Brain microvascular endothelial cell (primary cell): ENCODE data around the gene RUNX1.

Source experiments
- DNase-seq: peaks from one replicate; pipeline ENCODE4 v3.0.0-alpha.2; 2020
- H3K27ac ChIP-seq: fragments of 250-450 bp; sonication (Bioruptor Pico); 2 replicates; pipeline ENCODE4 v1.5.1; 2020; ENCODE audit warnings: mild to moderate bottlenecking, moderate library complexity
- H3K27me3 ChIP-seq: fragments of 250-450 bp; sonication (Bioruptor Pico); replicated peaks from 2 replicates; pipeline ENCODE4 v1.5.1; 2020; ENCODE audit warnings: mild to moderate bottlenecking
- H3K36me3 ChIP-seq: fragments of 250-450 bp; sonication (Bioruptor Pico); replicated peaks from 2 replicates; pipeline ENCODE4 v1.5.1; 2020; ENCODE audit warnings: mild to moderate bottlenecking
- H3K4me3 ChIP-seq: 2 replicates; pipeline ENCODE4 v1.5.1; 2011; ENCODE audit warnings: low read depth, mild to moderate bottlenecking, control low read depth, low read length, moderate library complexity
- in situ Hi-C: cut with HindIII; loops from 2 replicates; pipeline ENCODE4 v1.10.0; 2017; ENCODE audit warnings: low sequenced_read_pairs, low pct_ligation_motif_present
- TF ChIP-seq, protein P1 (sequence below): IDR thresholded peaks from 2 replicates; pipeline ENCODE4 v1.5.1; 2011; ENCODE audit warnings: low read depth, mild to moderate bottlenecking, moderate library complexity, low read length, control low read depth, inconsistent platforms; ENCODE audit errors: missing control alignments

The RUNX1 gene

DNA sequence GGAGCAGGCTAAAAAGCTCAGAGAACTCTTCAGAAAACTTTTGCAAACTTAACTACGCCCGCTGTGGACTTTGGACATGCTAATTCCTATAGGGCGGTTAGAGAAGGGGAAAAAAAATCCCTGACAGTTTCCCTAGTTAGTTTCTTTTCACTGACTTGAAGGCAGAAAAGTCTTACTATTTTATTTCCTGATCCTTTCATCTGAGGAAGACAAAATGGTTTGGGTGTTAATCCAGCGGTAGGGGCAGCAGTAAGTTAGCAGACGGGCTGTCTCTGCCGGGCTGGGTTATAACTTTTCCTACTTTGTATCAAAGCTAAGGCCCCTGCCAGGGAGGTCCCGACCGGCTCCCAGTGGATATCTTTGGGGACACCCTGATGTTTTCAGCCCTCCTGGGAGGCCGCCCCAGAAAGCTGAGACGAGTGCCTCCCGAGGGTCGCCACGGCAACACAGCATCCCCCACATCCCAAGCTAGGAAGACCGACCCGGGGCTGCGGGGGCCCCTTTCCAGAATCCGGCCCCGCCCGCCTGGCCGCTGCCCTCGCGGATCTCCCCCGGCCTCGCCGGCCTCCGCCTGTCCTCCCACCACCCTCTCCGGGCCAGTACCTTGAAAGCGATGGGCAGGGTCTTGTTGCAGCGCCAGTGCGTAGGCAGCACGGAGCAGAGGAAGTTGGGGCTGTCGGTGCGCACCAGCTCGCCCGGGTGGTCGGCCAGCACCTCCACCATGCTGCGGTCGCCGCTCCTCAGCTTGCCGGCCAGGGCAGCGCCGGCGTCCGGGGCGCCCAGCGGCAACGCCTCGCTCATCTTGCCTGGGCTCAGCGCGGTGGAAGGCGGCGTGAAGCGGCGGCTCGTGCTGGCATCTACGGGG lies 162.6 kb downstream of the RUNX1 start:
- Histone ChIP-seq H3K27me3 (no peaks in the 10 kb centered on the region), H3K4me3 (peak overlapping the region; percentile 91), H3K36me3 (peaks cover 14% of the 10 kb centered on the region), H3K27ac (peak overlapping the region; percentile 97)
- no peak for DNase-seq
- in situ Hi-C loops, result no loop called here
- TF ChIP-seq, protein P1, sequence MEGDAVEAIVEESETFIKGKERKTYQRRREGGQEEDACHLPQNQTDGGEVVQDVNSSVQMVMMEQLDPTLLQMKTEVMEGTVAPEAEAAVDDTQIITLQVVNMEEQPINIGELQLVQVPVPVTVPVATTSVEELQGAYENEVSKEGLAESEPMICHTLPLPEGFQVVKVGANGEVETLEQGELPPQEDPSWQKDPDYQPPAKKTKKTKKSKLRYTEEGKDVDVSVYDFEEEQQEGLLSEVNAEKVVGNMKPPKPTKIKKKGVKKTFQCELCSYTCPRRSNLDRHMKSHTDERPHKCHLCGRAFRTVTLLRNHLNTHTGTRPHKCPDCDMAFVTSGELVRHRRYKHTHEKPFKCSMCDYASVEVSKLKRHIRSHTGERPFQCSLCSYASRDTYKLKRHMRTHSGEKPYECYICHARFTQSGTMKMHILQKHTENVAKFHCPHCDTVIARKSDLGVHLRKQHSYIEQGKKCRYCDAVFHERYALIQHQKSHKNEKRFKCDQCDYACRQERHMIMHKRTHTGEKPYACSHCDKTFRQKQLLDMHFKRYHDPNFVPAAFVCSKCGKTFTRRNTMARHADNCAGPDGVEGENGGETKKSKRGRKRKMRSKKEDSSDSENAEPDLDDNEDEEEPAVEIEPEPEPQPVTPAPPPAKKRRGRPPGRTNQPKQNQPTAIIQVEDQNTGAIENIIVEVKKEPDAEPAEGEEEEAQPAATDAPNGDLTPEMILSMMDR, result no peak

DNA sequence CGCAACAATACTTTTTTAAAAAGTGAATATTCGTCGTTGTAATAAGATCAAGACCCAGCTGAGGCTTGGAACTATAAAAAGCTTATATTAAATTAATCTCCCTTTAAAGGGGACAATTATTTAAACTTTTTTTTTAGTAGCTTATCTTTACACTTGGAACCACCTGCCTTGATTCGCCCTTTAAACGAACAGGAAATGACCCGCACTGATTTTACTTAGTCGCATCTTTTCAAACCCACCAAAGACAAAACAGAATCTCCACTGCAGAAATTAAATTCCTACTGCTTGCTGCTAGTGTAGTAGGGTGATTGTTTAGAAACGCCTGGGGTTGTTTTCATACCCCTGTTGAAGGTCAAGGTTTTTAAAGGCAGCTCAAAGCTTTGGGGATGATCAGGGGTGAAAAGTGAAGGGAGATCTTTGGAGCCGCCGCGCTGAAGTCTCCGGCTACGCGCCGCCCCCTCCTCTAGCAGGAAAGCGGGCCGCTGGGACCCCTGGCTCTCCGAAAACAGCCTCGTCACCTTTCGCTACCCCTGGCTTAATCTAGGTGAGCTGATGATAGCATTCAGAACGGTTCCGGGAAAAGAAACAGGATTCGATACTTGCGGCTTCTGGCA lies 163.4 kb downstream of the RUNX1 start:
- TF ChIP-seq, protein P1, result no peak
- no peak for DNase-seq
- Histone ChIP-seq H3K36me3 (peaks cover 14% of the 10 kb centered on the region), H3K27ac (peak overlapping the region; percentile 97), H3K4me3 (peak overlapping the region; percentile 91), H3K27me3 (no peaks in the 10 kb centered on the region)
- in situ Hi-C loops, result no loop called here

DNA sequence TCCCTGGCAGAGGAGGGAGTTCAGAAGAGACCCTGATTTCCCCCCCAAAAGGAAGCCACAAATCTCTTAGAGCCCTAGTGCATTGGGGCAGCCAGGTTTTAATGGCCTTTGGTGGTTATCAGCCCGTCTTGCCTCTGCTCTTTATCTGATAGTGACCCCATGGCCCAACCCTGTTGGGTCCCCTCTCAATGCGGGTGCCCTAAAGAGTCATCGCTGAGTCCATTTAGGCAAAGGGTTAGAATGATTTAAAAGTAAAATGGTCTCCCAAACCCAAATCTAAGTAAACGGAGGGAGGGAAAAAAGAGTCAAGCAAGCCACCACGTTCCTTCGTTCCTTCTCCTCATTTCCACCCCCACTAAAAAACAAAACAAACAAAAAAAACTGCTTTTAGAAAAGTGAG lies 164.0 kb downstream of the RUNX1 start:
- no peaks in the 10 kb centered on the region for H3K27me3 ChIP-seq
- DNase-seq, result no peak
- peaks cover 17% of the 10 kb centered on the region for H3K36me3 ChIP-seq
- TF ChIP-seq, protein P1, result no peak
- in situ Hi-C loops, result no loop called here
- peak overlapping the region; percentile 91 for H3K4me3 ChIP-seq
- peak overlapping the region; percentile 97 for H3K27ac ChIP-seq

DNA sequence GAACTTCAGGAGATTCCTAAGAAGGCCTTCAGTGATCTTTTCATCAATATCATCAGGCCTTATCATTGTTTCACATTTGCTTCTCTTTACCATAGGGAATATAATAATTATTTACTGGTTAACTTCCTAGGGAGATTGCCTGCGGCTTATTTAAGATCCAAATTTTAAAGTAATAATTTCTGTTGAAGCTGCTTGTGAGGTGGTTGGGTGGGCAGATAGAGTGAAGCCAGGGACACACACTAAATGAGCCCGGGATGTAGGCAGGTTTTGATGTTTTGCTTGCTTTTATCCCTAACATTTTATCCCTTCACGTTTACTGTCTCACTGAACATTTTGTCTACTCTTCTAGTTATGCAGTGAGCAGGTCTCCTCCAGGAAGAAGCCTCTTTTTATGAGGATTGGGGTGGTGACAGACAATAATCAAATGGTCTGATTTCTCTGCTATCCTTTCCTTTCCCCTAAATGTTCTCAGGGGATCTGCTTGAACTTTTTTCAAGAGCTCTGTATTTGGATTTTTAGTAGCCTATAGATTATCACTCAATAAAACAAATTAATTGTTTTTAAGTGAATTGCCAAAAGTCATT lies 164.7 kb downstream of the RUNX1 start:
- Histone ChIP-seq H3K4me3 (peak overlapping the region; percentile 91), H3K36me3 (peaks cover 23% of the 10 kb centered on the region), H3K27me3 (no peaks in the 10 kb centered on the region), H3K27ac (peak overlapping the region; percentile 97)
- in situ Hi-C loops, result no loop called here
- DNase-seq, result no peak
- TF ChIP-seq, protein P1, result no peak

DNA sequence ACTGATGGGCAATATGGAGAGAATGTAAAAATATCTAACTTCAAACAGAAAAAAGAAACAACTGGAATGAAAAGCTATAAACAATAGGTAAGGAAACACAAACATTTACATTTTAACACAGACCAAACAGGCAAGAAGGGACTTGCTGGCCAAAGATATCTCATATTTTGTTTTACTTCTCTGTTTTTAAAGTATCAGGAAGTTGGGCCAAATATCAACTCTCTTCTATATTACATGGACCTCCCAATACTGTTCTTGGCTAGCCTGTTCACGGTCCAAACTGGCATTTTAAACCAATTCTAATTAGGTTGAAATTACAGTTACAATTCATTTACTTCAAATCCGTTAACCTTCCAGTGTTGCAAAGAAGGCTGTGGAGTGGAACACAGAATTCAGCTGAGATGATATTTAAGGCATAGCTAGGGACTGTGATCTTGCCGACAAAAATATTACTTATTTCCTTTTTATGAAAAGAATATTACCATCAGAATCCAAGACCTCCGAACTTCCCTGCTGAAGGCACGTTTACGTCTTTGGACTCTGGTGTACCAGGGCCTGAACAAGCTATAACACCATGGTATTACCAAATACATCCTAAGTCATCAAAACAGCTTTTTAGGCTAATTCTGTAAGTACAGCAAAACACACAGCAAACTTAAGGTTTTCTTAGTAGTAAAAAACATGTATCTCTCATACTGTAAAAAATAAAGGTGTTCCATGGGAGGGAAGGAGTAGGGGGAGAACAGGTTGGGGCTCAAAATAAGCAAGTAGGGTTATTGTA lies 165.4 kb downstream of the RUNX1 start:
- in situ Hi-C loops, result no loop called here
- H3K4me3 ChIP-seq, result peak overlapping the region; percentile 91
- H3K27me3 ChIP-seq, result no peaks in the 10 kb centered on the region
- TF ChIP-seq, protein P1, result no peak
- peak overlapping the region; percentile 97 for H3K27ac ChIP-seq
- DNase-seq, result no peak
- H3K36me3 ChIP-seq, result peaks cover 27% of the 10 kb centered on the region
